K562 (cell line): ENCODE measurements around the gene VPS13D. TPM values are rescaled to one million over a fixed set of nuclear protein-coding genes. Genes with fewer than 3 reads are reported as not detected.

Experiments used
- ATAC-seq: fragments of 200-7000 bp; cut with Tn5 transposase; 3 replicates; pipeline ENCODE4 v1.9.1; 2020; ENCODE audit warnings: moderate library complexity
- BruUV-seq: library from RNA; stranded (reverse); fragments of 400-500 nt; replicated peaks from 2 replicates; lab custom pipeline; 2021; lab: Mats Ljungman, UMichigan
- CTCF ChIA-PET: fragments of 300-600 bp; formaldehyde crosslinking; extraction: SDS; loops from one replicate; lab custom pipeline; 2021; ENCODE audit warnings: low intra/inter-chr PET ratio; lab: Yijun Ruan, JAX
- POLR2A ChIA-PET: fragments of 300-600, 350-650 bp; sonication (Branson Sonifier 250); formaldehyde crosslinking; extraction: SDS; loops from one replicate; lab custom pipeline; 2021; ENCODE audit warnings: antibody characterized with exemption, inconsistent platforms; lab: Yijun Ruan, JAX
- DNase-seq, 4 experiments: peaks; one replicate each; pipeline versions ENCODE4 v3.0.0 to v3.0.0-alpha.2; 2011 to 2018; ENCODE audit warnings: low spot score in 3 of 4, mixed read lengths in 3 of 4; ENCODE audit errors: extremely low read depth in 1 of 4
- FAIRE-seq: peaks from 2 replicates; lab custom pipeline; 2011; peaks lifted over from hg19 to GRCh38; lab: Jason Lieb, UNC
- H2AFZ ChIP-seq: 2 replicates; pipeline ENCODE4 v1.6.0; 2011; ENCODE audit warnings: low read depth, low read length, control low read depth, inconsistent platforms
- H3K27ac ChIP-seq: fragments of 200-600 bp; 3 replicates; pipeline ENCODE4 v1.8.0; 2011; ENCODE audit warnings: low read depth, mild to moderate bottlenecking, control low read depth, inconsistent platforms, low read length, moderate library complexity, mixed read lengths; ENCODE audit errors: extremely low read depth
- H3K27me3 ChIP-seq, 2 experiments: fragments of 300-600 bp in 1 of 2; 2 replicates in 1 of 2; 3 replicates in 1 of 2; pipeline versions ENCODE4 v1.6.0 to v1.8.0; 2011; ENCODE audit warnings: inconsistent platforms in 2 of 2, low read length in 2 of 2, mild to moderate bottlenecking in 1 of 2, mixed read lengths in 1 of 2, moderate library complexity in 1 of 2; ENCODE audit not compliant: control insufficient read depth in 2 of 2, insufficient read depth in 2 of 2
- H3K36me3 ChIP-seq: fragments of 300-600 bp; 3 replicates; pipeline ENCODE4 v1.8.0; 2011; ENCODE audit warnings: mild to moderate bottlenecking, low read length, inconsistent platforms; ENCODE audit not compliant: control insufficient read depth, insufficient read depth
- H3K4me1 ChIP-seq, 2 experiments: fragments of 200-600 bp in 1 of 2; replicated peaks in 1 of 2; 2 replicates in 1 of 2; 3 replicates in 1 of 2; pipeline versions ENCODE4 v1.5.1 to v1.8.0; 2011; ENCODE audit warnings: inconsistent platforms in 2 of 2, low read length in 2 of 2, mild to moderate bottlenecking in 1 of 2, mixed read lengths in 1 of 2, moderate library complexity in 1 of 2; ENCODE audit not compliant: control insufficient read depth in 2 of 2, insufficient read depth in 2 of 2
- H3K4me2 ChIP-seq: 2 replicates; pipeline ENCODE4 v1.6.1; 2011; ENCODE audit warnings: low read length, control low read depth, inconsistent platforms, mixed read lengths; ENCODE audit not compliant: insufficient read depth
- H3K4me3 ChIP-seq: fragments of 200-600 bp; sonication (generic), shearing (Covaris generic); 2 replicates; pipeline ENCODE4 v1.5.1; 2016; ENCODE audit warnings: control low read depth, inconsistent platforms
- H3K79me2 ChIP-seq: fragments of 200-600 bp; 3 replicates; pipeline ENCODE4 v1.8.0; 2011; ENCODE audit warnings: low read length, inconsistent platforms; ENCODE audit not compliant: control insufficient read depth, insufficient read depth
- H3K9ac ChIP-seq, 2 experiments: 2 replicates each; pipeline versions ENCODE4 v1.6.0 to v1.6.1; 2011; ENCODE audit warnings: low read depth in 2 of 2, low read length in 2 of 2, control low read depth in 1 of 2, inconsistent platforms in 1 of 2, mild to moderate bottlenecking in 1 of 2, mixed read lengths in 1 of 2; ENCODE audit not compliant: insufficient read depth in 1 of 2
- H3K9me1 ChIP-seq: one replicate; pipeline ENCODE4 v1.6.0; 2011; ENCODE audit warnings: inconsistent platforms, mild to moderate bottlenecking, low read length, moderate library complexity; ENCODE audit not compliant: control insufficient read depth, insufficient read depth
- H3K9me3 ChIP-seq: replicated peaks from 2 replicates; pipeline ENCODE4 v1.5.1; 2011; ENCODE audit warnings: low read depth, low read length, inconsistent platforms; ENCODE audit not compliant: control insufficient read depth, insufficient read depth
- H4K20me1 ChIP-seq: replicated peaks from 2 replicates; pipeline ENCODE4 v1.6.1; 2011; ENCODE audit warnings: low read length, inconsistent platforms, mixed read lengths; ENCODE audit not compliant: control insufficient read depth, insufficient read depth
- BCL6 ChIP-seq: fragments of 250-450 bp; sonication (Bioruptor Pico); IDR thresholded peaks from 2 replicates; pipeline ENCODE4 v1.4.0; 2020
- ETV6 ChIP-seq, 3 experiments: fragments of 150-350 bp in 1 of 3; sonication (generic) in 1 of 3; formaldehyde crosslinking in 1 of 3; IDR thresholded peaks; 2 replicates each; pipeline versions ENCODE4 v1.6.1 to v1.8.0; 2014 to 2022; ENCODE audit warnings: borderline replicate concordance in 2 of 3, low read depth in 2 of 3, antibody characterized with exemption in 1 of 3, low read length in 1 of 3, mild to moderate bottlenecking in 1 of 3, missing genetic modification reagents in 1 of 3
- HDAC2 ChIP-seq: fragments of 450-650 bp; IDR thresholded peaks from 2 replicates; pipeline ENCODE4 v1.6.1; 2016; ENCODE audit warnings: mild to moderate bottlenecking
- MYC ChIP-seq, 2 experiments: fragments of 250-450 bp in 1 of 2; sonication (Bioruptor Pico) in 1 of 2; IDR thresholded peaks; 2 replicates each; pipeline versions ENCODE4 v1.5.1 to v1.6.1; 2012 to 2021; ENCODE audit warnings: low read depth in 2 of 2, borderline replicate concordance in 1 of 2, improper control_type of control experiment in 1 of 2, low read length in 1 of 2, mild to moderate bottlenecking in 1 of 2, moderate library complexity in 1 of 2
- NFE2L1 ChIP-seq: fragments of 450-650 bp; IDR thresholded peaks from 2 replicates; pipeline ENCODE4 v1.6.1; 2016; ENCODE audit warnings: missing genetic modification characterization, low read depth, mild to moderate bottlenecking, missing compliant biosample characterization, moderate library complexity, borderline replicate concordance
- NFXL1 ChIP-seq: fragments of 450-650 bp; formaldehyde crosslinking; IDR thresholded peaks from 2 replicates; pipeline ENCODE4 v1.4.0; 2021; ENCODE audit warnings: mild to moderate bottlenecking
- POLR2AphosphoS5 ChIP-seq: IDR thresholded peaks from 2 replicates; pipeline ENCODE4 v1.6.1; 2011; ENCODE audit warnings: mild to moderate bottlenecking, low read depth, low read length, moderate library complexity; ENCODE audit not compliant: control insufficient read depth, insufficient read depth
- RCOR1 ChIP-seq, 2 experiments: IDR thresholded peaks; 2 replicates each; pipeline ENCODE4 v1.6.1; 2012; ENCODE audit warnings: low read depth in 2 of 2, low read length in 2 of 2, borderline replicate concordance in 1 of 2, improper control_type of control experiment in 1 of 2
- SMAD1 ChIP-seq: fragments of 150-350 bp; IDR thresholded peaks from 2 replicates; pipeline ENCODE4 v1.6.1; 2014; ENCODE audit warnings: low read length, low read depth; ENCODE audit not compliant: partially characterized antibody
- U2AF2 ChIP-seq: fragments of 200-400 bp; formaldehyde crosslinking; optimal IDR thresholded peaks from 2 replicates; pipeline ENCODE3; 2017; ENCODE audit warnings: low read depth, mild to moderate bottlenecking, low read length
- WHSC1 ChIP-seq: IDR thresholded peaks from one replicate; pipeline ENCODE4 v1.6.1; 2012; ENCODE audit warnings: low read length, control low read depth, inconsistent platforms
- WGBS: fragments of 100-300 bp; shearing (Covaris generic); methylation state at CpG from one replicate; pipeline ENCODE4 v1.1.6; 2016; ENCODE audit warnings: low coverage, mixed read lengths; ENCODE audit not compliant: insufficient coverage; ENCODE audit errors: missing lambda C conversion rate; 5-methylcytosine and 5-hydroxymethylcytosine counted together
- in situ Hi-C: fragments of 300-500 bp; cut with MboI; formaldehyde crosslinking; loops from 4 replicates; pipeline ENCODE4 v1.15.0; 2018; ENCODE audit warnings: inconsistent platforms, mixed read lengths
- intact Hi-C: fragments of 100-400 bp; cut with micrococcal nuclease; formaldehyde crosslinking; loops from 2 replicates; pipeline ENCODE4 v1.14.2; 2022
- polyA plus RNA-seq, 8 experiments: library from polyadenylated mRNA; depleted of rRNA in 4 of 8; stranded (reverse) in 5 of 8; unstranded in 3 of 8; fragments of >200 nt; fragmentation: Nextera tagmentation in 2 of 8; fragmentation: Illumina TruSeq in 1 of 8; extraction: Ambion mirVana in 2 of 8; extraction: Trizol in 1 of 8; gene quantifications; 2 replicates each; pipeline versions ENCODE4 v1.2.1 to v1.2.3, GENCODE V29; 2011 to 2014; ENCODE audit warnings: inconsistent platforms in 1 of 8, missing spikeins in 1 of 8
- total RNA-seq, 7 experiments: library from RNA; depleted of rRNA in 6 of 7; stranded (reverse); fragments of >200 nt in 6 of 7; fragmentation: Illumina TruSeq in 2 of 7; extraction: Trizol in 2 of 7; gene quantifications; 2 replicates each; pipeline versions ENCODE4 v1.2.1 to v1.2.3, GENCODE V29; 2011 to 2021; ENCODE audit warnings: low replicate concordance in 1 of 7

VPS13D gene
- total and polyA plus RNA-seq, 9 of the 15 experiments (the other 6 are each of a cell fraction or from before 2014, with no cell fraction given): 6.1 to 51.5 (median 38.5) TPM

- H3K79me2 ChIP-seq: peaks cover 4% of the 10 kb centered on the region; the same call in 1 of the 3 replicates
- no TSS peak for BruUV-seq
- no peaks in the 10 kb centered on the region for H3K9me3 ChIP-seq
- POLR2A ChIA-PET: interaction anchor here (0.8 to 5.7 kb wide), 5 partner anchors 10 to 86 kb away, joined by 3 to 38 read pairs (median 4); no protein-coding TSS in a partner anchor
- no peak overlapping the region for H2AFZ ChIP-seq
- in situ Hi-C loops: no loop called here
- H3K4me1 ChIP-seq: peaks cover 39 to 72% of the 10 kb centered on the region in 2 experiments
- peaks cover 63% of the 10 kb centered on the region for H3K36me3 ChIP-seq
- CTCF ChIA-PET: no interaction called here
- H3K4me3 ChIP-seq: no peak overlapping the region
- H3K9me1 ChIP-seq: no peaks in the 10 kb centered on the region
- no peaks in the 10 kb centered on the region for H4K20me1 ChIP-seq
- DNase-seq (no peak), FAIRE-seq (no peak)
- H3K4me2 ChIP-seq: no peak overlapping the region
- peak overlapping the region in 1 of 2 experiments; percentile 11; a peak in 2 of 4 replicates for H3K9ac ChIP-seq
- TF ChIP-seq WHSC1 (peak; percentile 37), HDAC2 (no peak)
- TF ChIP-seq, all 486 proteins: peak for 1
- WGBS: 86% methylated on average over 3 of the region's 3 CpGs
- intact Hi-C loops: no loop called here
- ATAC-seq: no peak
- Histone ChIP-seq H3K27ac (peak overlapping the region; percentile 58; the same call in 2 of the 3 replicates), H3K27me3 (no peaks in the 10 kb centered on the region)
Observed at GRCh38 chr1:12480041-12480440, 250.2 kb downstream of the VPS13D start.

GRCh38 chr1:12480748-12481362 is 251.0 kb downstream of the VPS13D start:
- POLR2A ChIA-PET: interaction anchor here (0.5 to 5.7 kb wide), 7 partner anchors 9 to 87 kb away, joined by 3 to 38 read pairs (median 4); no protein-coding TSS in a partner anchor
- TF ChIP-seq POLR2AphosphoS5 (no peak), ETV6 (IDR thresholded peaks at IDR 0.05; ENCODE audit: borderline replicate concordance in 1 of 2, low read depth in 2 of 2, low read length in 1 of 2) (no peak), ETV6 (CRISPR knock-in tag; IDR thresholded peaks at IDR 0.05; ENCODE audit: borderline replicate concordance) (no peak), U2AF2 (no peak), RCOR1 (IDR thresholded peaks at IDR 0.05; ENCODE audit: borderline replicate concordance in 1 of 2, low read depth in 2 of 2, low read length in 2 of 2) (peak in 1 of 2 experiments; percentile 17; a peak in 1 of 4 replicates), MYC (IDR thresholded peaks at IDR 0.05; ENCODE audit: low read depth, low read length) (no peak), MYC (CRISPR knock-in tag; IDR thresholded peaks at IDR 0.05; ENCODE audit: borderline replicate concordance, low read depth) (0 out of 2 replicates have a peak, but pooled peaks have one; percentile 57), BCL6 (CRISPR knock-in tag) (no peak), NFXL1 (CRISPR knock-in tag) (no peak), NFE2L1 (no peak), SMAD1 (peak; percentile 28)

More at GRCh38 chr1:12480748-12481362, 251.0 kb downstream of the VPS13D start:
- DNase-seq (peak in 2 of 4 experiments; percentile 50 to 72), FAIRE-seq (peak; percentile 52), ATAC-seq (peak; percentile 2; the same call in 2 of the 3 replicates)
- no peaks in the 10 kb centered on the region for H4K20me1 ChIP-seq
- H3K4me2 ChIP-seq: no peak overlapping the region
- no peaks in the 10 kb centered on the region for H3K27me3 ChIP-seq
- peak overlapping the region in 1 of 2 experiments; percentile 33; a peak in 2 of 4 replicates for H3K9ac ChIP-seq
- 67% methylated on average over 5 of the region's 5 CpGs for WGBS
- peaks cover 41 to 64% of the 10 kb centered on the region in 2 experiments for H3K4me1 ChIP-seq
- no peaks in the 10 kb centered on the region for H3K9me1 ChIP-seq
- BruUV-seq: no TSS peak
- H3K4me3 ChIP-seq: no peak overlapping the region
- H2AFZ ChIP-seq: no peak overlapping the region
- CTCF ChIA-PET: no interaction called here
- H3K27ac ChIP-seq: peak overlapping the region; percentile 58; the same call in 2 of the 3 replicates
- in situ Hi-C loops: no loop called here
- H3K36me3 ChIP-seq: peaks cover 64% of the 10 kb centered on the region
- peaks cover 4% of the 10 kb centered on the region; the same call in 1 of the 3 replicates for H3K79me2 ChIP-seq
- H3K9me3 ChIP-seq: no peaks in the 10 kb centered on the region
- intact Hi-C loops: no loop called here
